Measurements from ENCODE around the gene DDX39A.
"Not testable (repeated sequence)": the region's sequence is repeated elsewhere in the genome, so short reads cannot be mapped to it uniquely, and the experiment has no call there.

The DDX39A gene

DNA sequence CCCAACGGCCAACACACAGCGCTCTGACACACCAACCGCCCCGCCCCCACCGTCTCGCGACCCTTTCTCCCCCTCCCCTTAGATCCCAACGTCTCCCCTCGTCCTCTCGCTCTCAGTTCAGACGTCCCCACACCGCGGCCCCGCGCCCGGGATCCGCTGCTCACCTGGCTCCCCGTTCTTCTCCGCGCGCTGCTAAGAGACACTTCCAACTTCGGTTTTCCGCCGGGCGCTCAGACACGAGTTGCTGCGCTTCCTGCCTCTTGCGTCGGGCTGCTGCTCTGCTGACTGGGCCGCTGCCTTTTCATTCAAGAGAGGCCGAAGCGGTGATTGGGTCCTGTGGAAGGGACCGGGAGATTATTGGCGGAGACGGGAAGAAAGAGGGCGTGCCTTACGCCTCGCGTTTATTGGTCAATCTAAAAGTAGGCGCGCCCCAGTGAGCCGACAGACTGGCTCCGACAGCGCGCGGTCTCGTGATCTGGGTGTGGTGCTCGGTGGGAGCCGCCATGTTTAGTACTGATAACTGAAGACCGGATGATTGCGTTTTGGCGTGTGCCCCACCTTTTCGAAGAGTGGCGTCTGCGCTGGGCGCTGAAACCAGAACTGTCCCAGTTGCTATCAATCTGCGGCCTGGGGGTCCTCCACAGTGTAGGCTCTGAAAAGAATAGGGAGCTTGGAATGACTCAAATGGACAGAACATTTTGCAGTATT lies at the start of gene DDX39A:
Gene DDX39A (minus strand): TSS at position 236 of the 708 bp plus-strand sequence. CDS start 6,121 bp downstream, outside the sequence.
- Histone ChIP-seq H3K4me3 (ENCODE audit: low read length in 2 of 2) (peak within 1 kb of the TSS; percentile 82 to 84), H3K27me3 (ENCODE audit: control insufficient read depth in 1 of 2, insufficient read depth in 2 of 2, low read length in 2 of 2) (no peaks in the 10 kb centered on the region), H3K9me3 (ENCODE audit: control insufficient read depth in 2 of 2, low read length in 2 of 2) (no peaks in the 10 kb centered on the region), H3K36me3 (ENCODE audit: control insufficient read depth in 2 of 2, insufficient read depth in 2 of 2, low read length in 2 of 2) (no peaks in the 10 kb centered on the region), H3K4me1 (ENCODE audit: control insufficient read depth, insufficient read depth, low read length) (peaks cover 23% of the 10 kb centered on the region), H3K9ac (ENCODE audit: low read length in 2 of 2) (peak within 1 kb of the TSS; percentile 80 to 87), H3K27ac (ENCODE audit: low read length) (peak within 1 kb of the TSS; percentile 82)

DNA sequence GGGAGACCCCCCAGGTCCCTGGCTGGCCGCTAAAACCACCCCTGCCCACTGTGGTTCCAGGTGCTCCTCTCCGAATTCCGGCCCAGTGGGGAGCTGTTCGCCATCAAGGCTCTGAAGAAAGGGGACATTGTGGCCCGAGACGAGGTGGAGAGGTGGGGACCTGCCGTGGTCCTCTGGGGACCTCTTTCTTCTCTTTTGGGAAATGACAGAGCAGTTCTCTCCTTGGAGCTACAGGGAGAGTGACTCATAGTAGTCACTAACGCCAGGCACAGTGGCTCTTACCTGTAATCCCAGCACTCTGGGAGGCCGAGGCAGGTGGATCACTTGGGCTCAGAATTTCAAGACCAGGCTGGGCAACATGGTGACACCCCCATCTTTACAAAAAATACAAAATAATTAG lies 48.7 kb upstream of the DDX39A start:
- peaks cover 10% of the 10 kb centered on the region for H3K4me1 ChIP-seq (ENCODE audit: control insufficient read depth, insufficient read depth, low read length)
- no peak overlapping the region for H3K27ac ChIP-seq (ENCODE audit: low read length)
- H3K9me3 ChIP-seq (ENCODE audit: control insufficient read depth in 2 of 2, low read length in 2 of 2), result no peaks in the 10 kb centered on the region
- H3K27me3 ChIP-seq (ENCODE audit: control insufficient read depth in 1 of 2, insufficient read depth in 2 of 2, low read length in 2 of 2), result peaks cover 4 to 7% of the 10 kb centered on the region in 2 donors
- H3K4me3 ChIP-seq (ENCODE audit: low read length in 2 of 2), result no peak overlapping the region
- no peak overlapping the region for H3K9ac ChIP-seq (ENCODE audit: low read length in 2 of 2)
- H3K36me3 ChIP-seq (ENCODE audit: control insufficient read depth in 2 of 2, insufficient read depth in 2 of 2, low read length in 2 of 2), result peaks cover 37 to 44% of the 10 kb centered on the region in 2 donors

DNA sequence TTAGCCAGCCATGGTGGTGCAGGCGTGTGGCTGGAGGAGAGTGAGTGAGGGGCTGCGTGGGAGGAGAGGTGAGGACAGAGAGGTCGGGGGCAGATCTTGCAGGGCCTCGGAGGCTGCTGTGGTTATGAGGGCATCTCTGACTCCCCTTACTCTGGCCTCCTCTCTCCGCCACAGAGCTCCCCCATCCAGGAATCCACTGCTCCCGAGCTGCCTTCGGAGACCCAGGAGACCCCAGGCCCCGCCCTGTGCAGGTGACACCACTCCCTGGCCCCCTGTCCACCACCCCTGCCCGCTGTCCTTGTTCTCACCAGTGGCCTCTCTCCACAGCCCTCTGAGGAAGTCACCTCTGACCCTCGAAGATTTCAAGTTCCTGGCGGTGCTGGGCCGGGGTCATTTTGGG lies 48.2 kb upstream of the DDX39A start:
- Histone ChIP-seq H3K27me3 (ENCODE audit: control insufficient read depth in 1 of 2, insufficient read depth in 2 of 2, low read length in 2 of 2) (peaks cover under 1 to 2% of the 10 kb centered on the region in 2 donors), H3K36me3 (ENCODE audit: control insufficient read depth in 2 of 2, insufficient read depth in 2 of 2, low read length in 2 of 2) (peaks cover 41 to 47% of the 10 kb centered on the region in 2 donors), H3K4me1 (ENCODE audit: control insufficient read depth, insufficient read depth, low read length) (peaks cover 6% of the 10 kb centered on the region), H3K9me3 (ENCODE audit: control insufficient read depth in 2 of 2, low read length in 2 of 2) (no peaks in the 10 kb centered on the region), H3K9ac (ENCODE audit: low read length in 2 of 2) (no peak overlapping the region), H3K4me3 (ENCODE audit: low read length in 2 of 2) (no peak overlapping the region), H3K27ac (ENCODE audit: low read length) (no peak overlapping the region)

DNA sequence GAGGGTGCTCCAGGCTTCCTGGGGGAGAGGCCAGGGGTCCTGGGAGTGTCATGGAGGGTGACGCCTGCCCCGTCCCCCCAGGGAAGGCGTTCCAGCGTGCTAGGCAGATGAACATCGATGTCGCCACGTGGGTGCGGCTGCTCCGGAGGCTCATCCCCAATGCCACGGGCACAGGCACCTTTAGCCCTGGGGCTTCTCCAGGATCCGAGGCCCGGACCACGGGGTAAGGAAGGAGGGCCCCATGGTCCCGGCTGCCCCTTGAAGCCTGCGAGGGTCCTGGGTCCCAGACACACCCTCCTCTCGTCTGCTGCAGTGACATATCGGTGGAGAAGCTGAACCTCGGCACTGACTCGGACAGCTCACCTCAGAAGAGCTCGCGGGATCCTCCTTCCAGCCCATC lies 44.6 kb upstream of the DDX39A start:
- H3K4me1 ChIP-seq (ENCODE audit: control insufficient read depth, insufficient read depth, low read length), result no peaks in the 10 kb centered on the region
- H3K4me3 ChIP-seq (ENCODE audit: low read length in 2 of 2), result no peak overlapping the region
- no peak overlapping the region for H3K9ac ChIP-seq (ENCODE audit: low read length in 2 of 2)
- H3K27me3 ChIP-seq (ENCODE audit: control insufficient read depth in 1 of 2, insufficient read depth in 2 of 2, low read length in 2 of 2), result no peaks in the 10 kb centered on the region
- H3K27ac ChIP-seq (ENCODE audit: low read length), result no peak overlapping the region
- peaks cover 38 to 41% of the 10 kb centered on the region in 2 donors for H3K36me3 ChIP-seq (ENCODE audit: control insufficient read depth in 2 of 2, insufficient read depth in 2 of 2, low read length in 2 of 2)
- no peaks in the 10 kb centered on the region for H3K9me3 ChIP-seq (ENCODE audit: control insufficient read depth in 2 of 2, low read length in 2 of 2)

DNA sequence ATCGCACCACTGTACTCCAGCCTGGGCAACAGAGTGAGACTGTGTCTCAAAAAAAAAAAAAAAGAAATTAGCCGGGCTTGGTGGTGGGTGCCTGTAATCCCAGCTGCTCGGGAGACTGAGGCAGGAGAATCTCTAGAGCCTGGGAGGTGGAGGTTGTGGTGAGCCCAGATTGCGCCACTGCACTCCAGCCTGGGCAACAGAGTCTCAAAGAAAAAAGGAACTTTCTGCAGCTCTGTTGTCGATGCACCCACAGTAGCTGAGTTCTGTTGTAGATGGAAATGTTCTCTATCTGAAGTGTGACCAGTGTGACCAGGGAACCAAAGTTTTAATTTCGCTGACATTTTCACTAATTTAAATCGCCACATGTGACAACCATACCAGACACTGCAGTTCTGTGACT lies 43.3 kb upstream of the DDX39A start:
- not testable (repeated sequence) for H3K4me3 ChIP-seq (ENCODE audit: low read length in 2 of 2); H3K9me3 ChIP-seq (ENCODE audit: control insufficient read depth in 2 of 2, low read length in 2 of 2); H3K4me1 ChIP-seq (ENCODE audit: control insufficient read depth, insufficient read depth, low read length); H3K27ac ChIP-seq (ENCODE audit: low read length); H3K27me3 ChIP-seq (ENCODE audit: control insufficient read depth in 1 of 2, insufficient read depth in 2 of 2, low read length in 2 of 2); H3K9ac ChIP-seq (ENCODE audit: low read length in 2 of 2)
- peaks cover 31 to 36% of the 10 kb centered on the region in 2 donors for H3K36me3 ChIP-seq (ENCODE audit: control insufficient read depth in 2 of 2, insufficient read depth in 2 of 2, low read length in 2 of 2)

DNA sequence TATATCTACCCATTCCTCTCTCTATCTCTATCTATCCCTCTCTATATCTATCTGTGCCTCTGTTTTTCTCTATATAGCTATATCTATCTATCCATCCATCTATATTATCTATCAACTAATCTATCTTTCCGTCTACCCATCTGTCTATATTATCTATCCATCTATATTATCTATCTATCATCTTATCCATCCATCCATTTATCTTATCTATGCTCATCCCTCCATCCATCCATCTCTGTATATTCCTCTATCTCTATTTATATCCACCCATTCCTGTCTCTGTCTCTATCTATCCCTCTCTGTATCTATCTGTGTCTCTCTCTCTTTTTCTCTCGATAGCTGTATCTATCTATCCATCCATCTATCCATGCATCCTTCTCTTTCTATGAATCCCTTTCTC lies 41.8 kb upstream of the DDX39A start:
- Histone ChIP-seq H3K27me3 (ENCODE audit: control insufficient read depth in 1 of 2, insufficient read depth in 2 of 2, low read length in 2 of 2) (no peaks in the 10 kb centered on the region), H3K36me3 (ENCODE audit: control insufficient read depth in 2 of 2, insufficient read depth in 2 of 2, low read length in 2 of 2) (peaks cover 31 to 36% of the 10 kb centered on the region in 2 donors)

DNA sequence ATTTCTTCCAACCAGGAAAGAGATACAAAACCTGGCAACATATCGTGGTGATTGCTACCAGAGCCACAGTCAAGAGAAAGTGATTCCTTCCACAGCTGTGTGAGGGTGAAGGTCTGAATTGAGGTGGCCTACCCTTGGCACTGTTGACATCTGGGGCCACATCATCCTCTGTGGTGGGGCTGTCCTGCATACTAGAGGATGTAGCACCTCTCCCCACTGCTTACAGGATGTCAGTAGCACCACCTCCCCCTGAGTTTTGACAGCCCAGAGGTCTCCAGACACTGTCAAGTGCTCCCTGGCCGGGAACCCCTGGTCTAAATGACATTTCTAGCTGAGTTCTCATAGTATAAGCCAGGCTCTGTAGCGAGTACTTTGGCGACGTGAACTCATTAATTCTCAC lies 40.6 kb upstream of the DDX39A start:
- H3K27me3 ChIP-seq (ENCODE audit: control insufficient read depth in 1 of 2, insufficient read depth in 2 of 2, low read length in 2 of 2), result no peaks in the 10 kb centered on the region
- peaks cover 27 to 28% of the 10 kb centered on the region in 2 donors for H3K36me3 ChIP-seq (ENCODE audit: control insufficient read depth in 2 of 2, insufficient read depth in 2 of 2, low read length in 2 of 2)
- no peaks in the 10 kb centered on the region for H3K4me1 ChIP-seq (ENCODE audit: control insufficient read depth, insufficient read depth, low read length)
- H3K27ac ChIP-seq (ENCODE audit: low read length), result no peak overlapping the region
- no peaks in the 10 kb centered on the region for H3K9me3 ChIP-seq (ENCODE audit: control insufficient read depth in 2 of 2, low read length in 2 of 2)
- H3K4me3 ChIP-seq (ENCODE audit: low read length in 2 of 2), result no peak overlapping the region
- no peak overlapping the region for H3K9ac ChIP-seq (ENCODE audit: low read length in 2 of 2)

More for the DNA sequence above, 41.8 kb upstream of the DDX39A start:
- Histone ChIP-seq H3K9me3 (ENCODE audit: control insufficient read depth in 2 of 2, low read length in 2 of 2) (no peaks in the 10 kb centered on the region), H3K9ac (ENCODE audit: low read length in 2 of 2) (no peak overlapping the region), H3K4me3 (ENCODE audit: low read length in 2 of 2) (no peak overlapping the region), H3K4me1 (ENCODE audit: control insufficient read depth, insufficient read depth, low read length) (no peaks in the 10 kb centered on the region), H3K27ac (ENCODE audit: low read length) (no peak overlapping the region)

DNA sequence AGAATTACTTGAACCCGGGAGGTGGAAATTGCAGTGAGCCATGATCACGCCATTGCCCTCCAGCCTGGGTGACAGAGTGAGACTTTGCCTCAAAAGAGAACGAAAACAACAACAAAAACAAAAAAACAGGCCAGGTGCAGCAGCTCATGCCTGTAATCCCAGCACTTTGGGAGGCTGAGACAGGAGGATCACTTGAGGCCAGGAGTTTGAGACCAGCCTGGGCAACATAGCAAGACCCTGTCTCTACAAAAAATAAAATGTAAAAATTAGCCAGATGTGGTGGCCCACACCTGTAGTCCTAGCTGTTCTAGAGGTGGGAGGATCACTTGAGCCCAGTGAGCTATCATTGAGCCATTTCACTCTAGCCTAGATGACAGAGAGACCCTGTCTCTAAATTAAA lies 33.2 kb upstream of the DDX39A start:
- H3K4me3 ChIP-seq (ENCODE audit: low read length in 2 of 2); H3K4me1 ChIP-seq (ENCODE audit: control insufficient read depth, insufficient read depth, low read length); H3K9ac ChIP-seq (ENCODE audit: low read length in 2 of 2); H3K27ac ChIP-seq (ENCODE audit: low read length); H3K9me3 ChIP-seq (ENCODE audit: control insufficient read depth in 2 of 2, low read length in 2 of 2); H3K27me3 ChIP-seq (ENCODE audit: control insufficient read depth in 1 of 2, insufficient read depth in 2 of 2, low read length in 2 of 2): not testable (repeated sequence)
- peaks cover 23 to 28% of the 10 kb centered on the region in 2 donors for H3K36me3 ChIP-seq (ENCODE audit: control insufficient read depth in 2 of 2, insufficient read depth in 2 of 2, low read length in 2 of 2)

DNA sequence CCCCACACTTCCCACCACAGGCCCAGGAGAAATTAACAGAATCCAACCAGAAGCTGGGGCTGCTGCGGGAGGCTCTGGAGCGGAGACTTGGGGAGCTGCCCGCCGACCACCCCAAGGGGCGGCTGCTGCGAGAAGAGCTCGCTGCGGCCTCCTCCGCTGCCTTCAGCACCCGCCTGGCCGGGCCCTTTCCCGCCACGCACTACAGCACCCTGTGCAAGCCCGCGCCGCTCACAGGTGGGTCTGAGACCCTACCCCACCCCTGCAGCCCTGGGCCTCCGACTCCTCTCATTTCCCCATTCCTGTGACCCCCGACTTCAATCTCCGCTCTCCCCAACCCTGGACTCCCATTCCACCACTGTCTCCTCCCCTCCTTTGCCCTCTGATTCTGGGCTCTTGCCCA lies 31.7 kb upstream of the DDX39A start:
- Histone ChIP-seq H3K27me3 (ENCODE audit: control insufficient read depth in 1 of 2, insufficient read depth in 2 of 2, low read length in 2 of 2) (no peaks in the 10 kb centered on the region), H3K36me3 (ENCODE audit: control insufficient read depth in 2 of 2, insufficient read depth in 2 of 2, low read length in 2 of 2) (peaks cover 36 to 42% of the 10 kb centered on the region in 2 donors), H3K9ac (ENCODE audit: low read length in 2 of 2) (no peak overlapping the region), H3K27ac (ENCODE audit: low read length) (no peak overlapping the region), H3K9me3 (ENCODE audit: control insufficient read depth in 2 of 2, low read length in 2 of 2) (no peaks in the 10 kb centered on the region), H3K4me1 (ENCODE audit: control insufficient read depth, insufficient read depth, low read length) (no peaks in the 10 kb centered on the region), H3K4me3 (ENCODE audit: low read length in 2 of 2) (no peak overlapping the region)

DNA sequence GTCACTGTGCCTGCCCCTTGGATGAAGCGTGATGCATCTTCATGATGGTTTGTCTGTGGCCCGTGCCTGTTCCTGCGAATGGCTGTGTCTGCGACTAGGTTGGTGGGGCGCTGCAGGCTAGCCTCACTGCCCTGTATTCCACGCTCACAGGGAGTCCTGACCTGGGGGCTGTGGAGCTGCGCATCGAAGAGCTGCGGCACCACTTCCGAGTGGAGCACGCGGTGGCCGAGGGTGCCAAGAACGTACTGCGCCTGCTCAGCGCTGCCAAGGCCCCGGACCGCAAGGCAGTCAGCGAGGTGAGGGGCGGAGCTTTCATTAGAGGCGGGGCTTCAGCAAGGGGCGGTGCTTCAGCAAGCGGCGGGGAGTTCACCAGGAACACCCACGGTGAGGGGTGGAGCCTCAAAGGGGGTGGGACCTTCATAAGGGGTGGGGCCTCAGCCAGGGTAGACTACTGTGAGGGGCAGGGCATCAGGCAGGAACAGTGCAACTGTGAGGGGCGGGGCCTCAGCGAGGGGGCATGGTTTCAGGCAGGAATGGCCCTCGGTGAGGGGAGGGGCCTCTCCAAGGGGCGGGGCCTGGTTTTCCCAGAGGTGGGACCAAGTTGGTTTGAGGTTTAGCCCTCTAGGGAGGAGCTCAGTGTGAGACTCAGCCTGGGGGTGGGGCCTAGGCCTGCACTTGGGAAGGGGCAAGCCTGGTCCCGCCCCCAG lies 31.2 kb upstream of the DDX39A start:
- Histone ChIP-seq H3K4me1 (ENCODE audit: control insufficient read depth, insufficient read depth, low read length) (no peaks in the 10 kb centered on the region), H3K9me3 (ENCODE audit: control insufficient read depth in 2 of 2, low read length in 2 of 2) (no peaks in the 10 kb centered on the region), H3K27me3 (ENCODE audit: control insufficient read depth in 1 of 2, insufficient read depth in 2 of 2, low read length in 2 of 2) (no peaks in the 10 kb centered on the region), H3K36me3 (ENCODE audit: control insufficient read depth in 2 of 2, insufficient read depth in 2 of 2, low read length in 2 of 2) (peaks cover 36 to 42% of the 10 kb centered on the region in 2 donors), H3K27ac (ENCODE audit: low read length) (no peak overlapping the region), H3K4me3 (ENCODE audit: low read length in 2 of 2) (no peak overlapping the region), H3K9ac (ENCODE audit: low read length in 2 of 2) (no peak overlapping the region)

DNA sequence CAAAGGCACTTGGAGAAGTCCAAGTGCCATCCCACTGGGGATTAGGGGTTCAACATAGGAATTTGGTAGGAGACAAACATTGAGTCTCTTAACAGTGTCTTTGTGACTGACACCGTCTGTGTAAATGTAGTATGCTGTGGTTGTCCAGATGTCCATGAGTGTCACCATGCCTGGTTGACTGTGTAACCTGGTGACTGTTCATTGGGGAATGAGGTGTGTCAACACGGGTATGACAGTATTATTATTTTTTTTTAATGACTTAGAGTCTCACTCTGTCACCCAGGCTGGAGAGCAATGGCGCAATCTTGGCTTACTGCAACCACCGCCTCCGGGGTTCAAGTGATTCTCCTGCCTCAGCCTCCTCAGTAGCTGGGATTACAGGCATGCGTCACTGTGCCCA lies 30.2 kb upstream of the DDX39A start:
- Histone ChIP-seq H3K4me1 (ENCODE audit: control insufficient read depth, insufficient read depth, low read length) (no peaks in the 10 kb centered on the region), H3K4me3 (ENCODE audit: low read length in 2 of 2) (no peak overlapping the region), H3K36me3 (ENCODE audit: control insufficient read depth in 2 of 2, insufficient read depth in 2 of 2, low read length in 2 of 2) (peaks cover 40 to 44% of the 10 kb centered on the region in 2 donors), H3K27me3 (ENCODE audit: control insufficient read depth in 1 of 2, insufficient read depth in 2 of 2, low read length in 2 of 2) (no peaks in the 10 kb centered on the region), H3K9me3 (ENCODE audit: control insufficient read depth in 2 of 2, low read length in 2 of 2) (no peaks in the 10 kb centered on the region), H3K27ac (ENCODE audit: low read length) (no peak overlapping the region), H3K9ac (ENCODE audit: low read length in 2 of 2) (no peak overlapping the region)
